HG02588 (cell line): Measurements from ENCODE around the gene NME3.

Experiments
- ATAC-seq: cut with Tn5 transposase; IDR thresholded peaks from one replicate; pipeline ENCODE4 v1.9.1; 2021; ENCODE audit warnings: mild to moderate bottlenecking, moderate library complexity; ENCODE audit not compliant: unreplicated experiment

Gene NME3

GRCh38 chr16:1729445-1729844 is 41.9 kb downstream of the NME3 start:
- no peak for ATAC-seq

DNA sequence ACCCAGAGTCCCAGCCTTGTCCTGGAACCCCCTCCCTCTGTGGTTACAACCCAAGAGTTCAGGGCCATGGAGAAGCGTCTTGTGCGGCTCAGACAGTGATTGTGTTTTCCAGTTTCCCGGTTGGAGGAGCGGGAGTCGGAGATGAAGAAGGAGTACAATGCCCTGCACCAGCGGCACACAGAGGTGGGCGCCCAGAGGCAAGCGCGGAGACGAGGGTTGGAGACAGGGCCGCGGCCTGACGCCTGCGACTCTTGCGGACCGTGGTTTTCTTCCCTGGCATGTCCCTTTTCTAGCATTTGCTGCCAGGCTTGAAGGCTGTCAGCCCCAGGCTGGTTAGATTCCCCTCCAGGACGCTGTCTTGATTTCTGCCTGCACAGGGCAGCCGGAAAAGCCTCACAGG is 42.3 kb downstream of the NME3 start:
- ATAC-seq, result no peak

DNA sequence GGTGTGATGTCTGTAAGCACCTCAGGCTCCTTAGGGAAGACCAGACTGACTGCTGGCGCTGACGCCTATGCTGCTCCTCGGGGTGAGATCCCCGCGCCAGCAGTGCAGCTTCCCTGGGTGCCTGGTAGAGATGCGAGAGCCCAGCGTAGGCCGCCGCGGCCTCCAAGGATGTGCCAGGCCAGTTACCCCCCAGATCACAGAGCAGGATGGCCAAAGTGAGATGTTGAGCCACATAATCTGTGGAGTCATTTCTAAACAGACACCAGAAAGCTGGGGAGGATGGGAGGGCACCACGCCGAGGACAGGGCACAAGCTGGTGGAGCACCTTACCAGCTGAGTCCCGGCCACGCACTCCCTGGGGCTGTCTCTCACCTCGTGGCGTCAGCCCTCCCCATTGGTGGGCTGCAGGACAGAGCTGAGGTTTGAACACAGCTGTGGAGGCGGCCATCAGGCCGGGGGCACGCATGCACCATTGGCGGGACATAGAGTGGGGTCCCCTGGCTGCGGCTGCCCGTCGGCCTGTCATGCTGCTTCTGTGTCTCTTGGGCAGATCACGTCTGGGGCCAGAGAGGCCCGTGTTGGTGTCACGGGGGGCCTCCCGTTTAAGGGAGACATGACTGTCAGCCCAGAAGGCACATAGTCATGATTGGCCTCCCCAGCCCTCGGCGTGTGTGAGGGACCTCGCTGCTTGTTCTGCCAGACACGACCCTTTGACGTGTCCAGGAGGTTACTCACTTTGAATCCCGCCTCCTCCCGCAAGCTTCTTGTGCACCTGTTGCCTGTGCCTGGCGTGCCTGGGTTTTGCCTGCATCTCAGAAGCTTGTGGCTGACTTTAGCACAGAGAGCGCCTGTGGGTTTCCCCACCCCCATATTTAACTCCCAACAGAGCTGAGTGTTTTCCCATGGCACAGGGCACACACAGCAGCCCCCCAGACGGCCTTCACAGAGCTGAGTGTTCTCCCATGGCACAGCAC is 43.4 kb downstream of the NME3 start:
- ATAC-seq, result no peak

DNA sequence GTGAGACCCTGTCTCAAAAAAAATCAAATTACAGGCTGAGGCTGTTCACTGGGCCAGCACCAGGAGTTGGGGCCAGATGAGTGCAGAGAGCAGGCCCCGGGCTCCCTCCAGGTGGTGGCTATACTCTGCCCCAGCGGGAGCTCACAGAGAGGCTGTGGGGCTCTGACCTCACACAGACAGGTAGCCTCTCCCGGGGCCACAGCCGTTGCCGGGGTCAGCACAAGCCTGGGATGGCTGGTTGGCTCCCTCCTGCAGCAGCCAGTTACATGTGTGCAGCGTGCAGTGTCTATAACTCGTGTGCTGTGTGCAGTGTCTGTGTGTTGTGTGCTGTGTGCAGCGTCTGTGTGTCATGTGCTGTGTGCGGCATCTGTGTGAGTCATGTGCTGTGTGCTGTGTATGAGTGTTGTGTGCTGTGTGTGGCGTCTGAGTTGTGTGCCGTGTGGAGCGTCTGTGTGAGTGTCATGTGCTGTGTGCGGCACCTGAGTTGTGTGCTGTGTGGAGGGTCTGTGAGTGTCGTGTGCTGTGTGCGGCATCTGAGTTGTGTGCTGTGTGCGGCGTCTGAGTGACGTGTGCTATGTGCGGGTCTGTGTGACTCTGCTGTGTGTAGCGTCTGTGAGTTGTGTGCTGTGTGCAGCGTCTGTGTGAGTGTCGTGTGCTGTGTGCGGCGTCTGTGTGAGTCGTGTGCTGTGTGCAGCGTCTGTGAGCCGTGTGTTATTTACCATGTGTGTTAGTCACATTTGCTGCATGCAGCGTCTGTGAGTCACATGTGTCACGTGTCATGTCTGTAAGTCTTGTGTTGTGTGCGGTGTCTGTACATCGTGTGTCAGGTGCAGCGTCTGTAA is 44.5 kb downstream of the NME3 start:
- ATAC-seq, result no peak

- no peak for ATAC-seq
These were observed 46.9 kb downstream of the NME3 start for GRCh38 chr16:1724491-1724890.

GRCh38 chr16:1723450-1724147 is 47.7 kb downstream of the NME3 start:
- no peak for ATAC-seq

- ATAC-seq, result no peak
These were observed 50.0 kb downstream of the NME3 start for GRCh38 chr16:1721372-1721771.
